ENCODE measurements around the gene CFAP92.
"Not testable (repeated sequence)": the region's sequence is repeated elsewhere in the genome, so short reads cannot be mapped to it uniquely, and the experiment has no call there.

Gene CFAP92

GRCh38 chr3:128864849-128865804 is 128.7 kb downstream of the CFAP92 start:
- H3K4me1 ChIP-seq (ENCODE audit: control insufficient read depth, insufficient read depth, low read length); H3K27me3 ChIP-seq (ENCODE audit: control insufficient read depth, insufficient read depth, low read length); H3K36me3 ChIP-seq (ENCODE audit: control insufficient read depth, insufficient read depth, low read length); H3K27ac ChIP-seq (ENCODE audit: low read length); H3K4me3 ChIP-seq (ENCODE audit: low read length); DNase-seq (ENCODE audit: low read depth, low spot score); H3K9me3 ChIP-seq (ENCODE audit: control insufficient read depth, insufficient read depth, low read length): not testable (repeated sequence)
- WGBS (ENCODE audit: insufficient coverage, insufficient read length): no CpG with 5 or more reads among the region's 25 CpGs

- Histone ChIP-seq H3K27ac (ENCODE audit: low read length) (no peak overlapping the region), H3K4me3 (ENCODE audit: low read length) (no peak overlapping the region), H3K4me1 (ENCODE audit: control insufficient read depth, insufficient read depth, low read length) (peaks cover 3% of the 10 kb centered on the region; the same call in 1 of the 2 replicates), H3K36me3 (ENCODE audit: control insufficient read depth, insufficient read depth, low read length) (0 out of 2 replicates have a peak, but pooled peaks cover 3% of the 10 kb centered on the region), H3K27me3 (ENCODE audit: control insufficient read depth, insufficient read depth, low read length) (no peaks in the 10 kb centered on the region), H3K9me3 (ENCODE audit: control insufficient read depth, insufficient read depth, low read length) (peaks cover 4% of the 10 kb centered on the region)
- no peak for DNase-seq (ENCODE audit: low read depth, low spot score)
- no CpG with 5 or more reads among the region's 11 CpGs for WGBS (ENCODE audit: insufficient coverage, insufficient read length)
Observed at GRCh38 chr3:128864351-128864811, 129.5 kb downstream of the CFAP92 start.

GRCh38 chr3:128863560-128863959 is 130.3 kb downstream of the CFAP92 start:
- WGBS (ENCODE audit: insufficient coverage, insufficient read length): no CpG with 5 or more reads among the region's 3 CpGs
- Histone ChIP-seq H3K36me3 (ENCODE audit: control insufficient read depth, insufficient read depth, low read length) (0 out of 2 replicates have a peak, but pooled peaks cover 3% of the 10 kb centered on the region), H3K9me3 (ENCODE audit: control insufficient read depth, insufficient read depth, low read length) (peaks cover 8% of the 10 kb centered on the region), H3K27me3 (ENCODE audit: control insufficient read depth, insufficient read depth, low read length) (no peaks in the 10 kb centered on the region), H3K4me3 (ENCODE audit: low read length) (no peak overlapping the region), H3K4me1 (ENCODE audit: control insufficient read depth, insufficient read depth, low read length) (peaks cover 3% of the 10 kb centered on the region; the same call in 1 of the 2 replicates), H3K27ac (ENCODE audit: low read length) (no peak overlapping the region)
- no peak for DNase-seq (ENCODE audit: low read depth, low spot score)

GRCh38 chr3:128861491-128861890 is 132.4 kb downstream of the CFAP92 start:
- WGBS (ENCODE audit: insufficient coverage, insufficient read length): no CpG with 5 or more reads among the region's 6 CpGs
- H3K9me3 ChIP-seq (ENCODE audit: control insufficient read depth, insufficient read depth, low read length): peaks cover 8% of the 10 kb centered on the region
- H3K4me1 ChIP-seq (ENCODE audit: control insufficient read depth, insufficient read depth, low read length): peaks cover 3% of the 10 kb centered on the region; the same call in 1 of the 2 replicates
- H3K27ac ChIP-seq (ENCODE audit: low read length): no peak overlapping the region
- H3K36me3 ChIP-seq (ENCODE audit: control insufficient read depth, insufficient read depth, low read length): no peaks in the 10 kb centered on the region
- H3K4me3 ChIP-seq (ENCODE audit: low read length): no peak overlapping the region
- no peaks in the 10 kb centered on the region for H3K27me3 ChIP-seq (ENCODE audit: control insufficient read depth, insufficient read depth, low read length)
- DNase-seq (ENCODE audit: low read depth, low spot score): no peak

All from iPS DF 6.9 (cell line).